Erythroblast (primary cell): ENCODE results near the gene ITGB7.

Source experiments
- GATA1 ChIP-seq: IDR thresholded peaks from 2 replicates; pipeline ENCODE4 v1.6.1; 2011; ENCODE audit warnings: low read depth, mild to moderate bottlenecking, control low read depth, low read length, moderate library complexity
- POLR2A ChIP-seq: IDR thresholded peaks from 2 replicates; pipeline ENCODE4 v1.6.1; 2011; ENCODE audit warnings: mild to moderate bottlenecking, low read length

DNA sequence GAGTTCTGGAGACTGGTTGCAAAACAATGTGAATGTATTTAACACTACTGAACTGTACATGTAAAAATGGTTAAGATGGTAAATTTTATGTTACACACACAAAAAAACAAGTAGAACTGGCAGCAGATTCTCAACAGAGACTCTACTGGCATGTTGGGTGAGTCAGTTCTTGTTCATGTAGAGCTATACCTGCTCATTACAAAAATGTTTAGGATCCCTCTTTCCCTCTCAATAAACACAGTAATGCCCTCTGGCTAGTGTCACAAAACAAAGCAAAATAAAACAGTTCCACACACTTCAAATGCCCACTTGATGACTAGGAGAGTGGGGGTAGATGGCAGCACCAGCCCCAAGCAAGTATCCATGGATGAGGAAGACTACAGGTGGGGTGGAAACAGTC is 40.2 kb downstream of the ITGB7 start:
- TF ChIP-seq POLR2A (no peak), GATA1 (no peak)
